GM10266 (cell line): Measurements from ENCODE around the gene KAZALD1.

ENCODE experiments used
- DNase-seq: peaks from one replicate; pipeline ENCODE4 v3.0.0; 2012; ENCODE audit errors: extremely low spot score
- CTCF ChIP-seq: IDR thresholded peaks from 2 replicates; pipeline ENCODE4 v1.5.1; 2012; ENCODE audit warnings: mild to moderate bottlenecking, low read depth; ENCODE audit not compliant: control insufficient read depth, insufficient read depth; ENCODE audit errors: missing control alignments

Gene KAZALD1

GRCh38 chr10:101061624-101062231, at the start of gene KAZALD1:
Gene KAZALD1 (plus strand): TSS chr10:101061989. CDS start chr10:101062593, 604 bp downstream.
- no peak for DNase-seq
- no peak for TF ChIP-seq CTCF

GRCh38 chr10:101012525-101013364, 49.0 kb upstream of the KAZALD1 start:
- peak; percentile 92 for TF ChIP-seq CTCF
- peak; percentile 87 for DNase-seq

GRCh38 chr10:101013365-101013825, 48.4 kb upstream of the KAZALD1 start:
- TF ChIP-seq CTCF = no peak
- no peak for DNase-seq

GRCh38 chr10:101014230-101014884, 47.4 kb upstream of the KAZALD1 start:
- TF ChIP-seq CTCF = peak; percentile 91
- DNase-seq = peak; percentile 89

- no peak for TF ChIP-seq CTCF
- no peak for DNase-seq
These were observed 46.7 kb upstream of the KAZALD1 start for GRCh38 chr10:101014966-101015581.

GRCh38 chr10:101015582-101015973, 46.2 kb upstream of the KAZALD1 start:
- no peak for TF ChIP-seq CTCF
- no peak for DNase-seq

GRCh38 chr10:101016814-101017213, 45.0 kb upstream of the KAZALD1 start:
- no peak for TF ChIP-seq CTCF
- DNase-seq = no peak
